RWPE1 (cell line): ENCODE data around the gene STUB1.
A peak's percentile ranks its signal among the peaks of the same experiment; 100 is the strongest.

ENCODE experiments used
- CTCF ChIA-PET: fragments of 350-600 bp; sonication (Branson Sonifier 250); formaldehyde crosslinking; extraction: SDS; loops from one replicate; lab custom pipeline; 2021; lab: Yijun Ruan, JAX
- POLR2A ChIA-PET: fragments of 400-600 bp; formaldehyde crosslinking; extraction: SDS; loops from one replicate; lab custom pipeline; 2020; ENCODE audit warnings: antibody characterized with exemption; ENCODE audit not compliant: low non-redundant PET; lab: Yijun Ruan, JAX
- DNase-seq: peaks from one replicate; pipeline ENCODE4 v3.0.0; 2012; ENCODE audit warnings: low spot score
- H3K27ac ChIP-seq: fragments of 450-650 bp; 2 replicates; pipeline ENCODE4 v1.5.1; 2017
- CTCF ChIP-seq: fragments of 450-650 bp; conservative IDR thresholded peaks from 2 replicates; pipeline ENCODE4 v1.5.1; 2017; ENCODE audit warnings: low read depth, mild to moderate bottlenecking

STUB1 gene

DNA sequence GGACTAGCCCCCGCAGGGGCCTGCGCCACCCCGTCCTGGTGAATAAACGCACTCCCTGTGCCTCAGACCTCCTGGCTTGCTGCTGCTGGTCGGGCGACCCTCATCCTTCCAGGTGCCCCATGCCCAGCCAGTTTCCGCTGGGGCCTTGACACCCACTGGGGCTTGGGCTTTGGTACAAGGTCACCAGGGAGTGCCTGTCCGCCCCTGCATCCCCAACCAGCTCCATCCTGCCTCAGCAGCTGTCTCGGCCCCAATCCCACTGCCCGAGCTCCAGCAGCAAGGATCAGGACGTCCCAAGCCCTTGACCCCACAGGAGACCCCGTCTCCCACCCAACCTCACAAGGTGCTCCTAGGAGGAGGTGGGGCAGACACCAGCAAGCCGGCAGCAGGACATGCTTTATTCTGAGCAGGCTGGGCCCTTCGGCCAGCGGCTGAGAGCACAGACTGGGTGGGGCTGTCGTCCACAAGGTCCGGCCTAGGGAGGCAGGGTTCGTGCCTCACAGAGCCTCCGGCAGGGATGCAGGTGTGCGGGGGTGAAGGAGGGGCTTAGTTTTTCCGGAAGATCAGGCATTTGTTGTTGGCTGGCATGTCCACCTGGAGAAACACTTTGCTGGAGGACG lies 46.0 kb upstream of the STUB1 start:
- no peak for DNase-seq
- no peak for TF ChIP-seq CTCF
- ChIA-PET CTCF (no interaction called here), POLR2A (no interaction called here)
- H3K27ac ChIP-seq: peak overlapping the region; percentile 93

GRCh38 chr16:634996-635395 lies 45.2 kb upstream of the STUB1 start:
- DNase-seq: no peak
- POLR2A ChIA-PET: no interaction called here
- CTCF ChIA-PET: no interaction called here

DNA sequence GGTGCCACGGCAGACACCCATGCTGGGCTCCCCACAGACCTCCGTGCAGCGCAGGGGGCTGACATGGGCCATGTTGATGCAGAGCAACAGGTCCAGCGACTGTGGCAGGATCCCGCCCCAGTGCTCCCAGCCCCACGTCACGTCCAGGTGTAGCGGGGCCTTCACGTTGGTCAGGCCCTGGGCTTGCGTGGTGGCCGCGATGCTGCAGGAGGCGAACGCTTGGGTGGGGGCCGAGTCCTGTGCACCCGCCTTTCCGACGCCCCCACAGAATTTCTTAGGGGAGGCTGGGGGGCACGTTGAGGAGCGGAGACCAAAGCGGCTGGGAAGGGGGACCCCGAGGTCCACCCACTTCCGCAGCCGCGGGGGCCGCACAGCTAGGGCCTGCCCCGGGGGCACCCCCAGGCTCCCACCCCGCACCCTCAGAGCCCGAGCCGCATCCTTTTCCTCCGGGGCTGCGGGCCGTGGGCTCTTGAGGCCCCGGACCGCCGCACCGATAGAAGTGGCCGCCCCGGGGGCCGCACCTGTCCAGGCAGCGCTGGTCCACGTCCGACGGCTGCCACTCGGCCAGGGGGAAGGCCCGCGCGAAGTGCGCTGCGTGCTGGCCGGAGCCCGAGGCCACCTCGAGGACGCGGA lies 44.5 kb upstream of the STUB1 start:
- H3K27ac ChIP-seq: peak overlapping the region; percentile 93
- ChIA-PET CTCF (interaction anchor here (2.2 kb wide), 1 partner anchor 43 kb away, joined by 11 read pairs; no protein-coding TSS in a partner anchor), POLR2A (interaction anchor here (1.0 kb wide), 2 partner anchors 14 to 43 kb away, joined by 4 read pairs; partner anchors contain the start of gene WDR90)
- TF ChIP-seq CTCF: no peak
- no peak for DNase-seq

More at GRCh38 chr16:634996-635395, 45.2 kb upstream of the STUB1 start:
- H3K27ac ChIP-seq: peak overlapping the region; percentile 93
- no peak for TF ChIP-seq CTCF

- CTCF ChIA-PET: interaction anchor here (0.6 to 2.2 kb wide), 2 partner anchors 44 to 160 kb away, joined by 3 to 11 read pairs; no protein-coding TSS in a partner anchor
- DNase-seq: peak; percentile 88
- no peak for TF ChIP-seq CTCF
- peak within 1 kb of the TSS; percentile 93 for H3K27ac ChIP-seq
- POLR2A ChIA-PET: interaction anchor here (0.6 to 1.2 kb wide), 4 partner anchors 10 to 1203 kb away, joined by 3 to 4 read pairs (median 4); partner anchors contain the start of gene WDR90
Observed at GRCh38 chr16:636206-637080, 43.8 kb upstream of the STUB1 start, which contains the start of gene METTL26. TSS of gene METTL26 (minus strand) at chr16:636305. CDS start at chr16:636290, 15 bp downstream.

- POLR2A ChIA-PET: interaction anchor here (0.6 to 1.2 kb wide), 2 partner anchors 10 to 1202 kb away, joined by 3 read pairs; no protein-coding TSS in a partner anchor
- TF ChIP-seq CTCF: no peak
- peak; percentile 99 for DNase-seq
- CTCF ChIA-PET: interaction anchor here (0.7 to 2.2 kb wide), 2 partner anchors 25 to 45 kb away, joined by 3 to 11 read pairs; no protein-coding TSS in a partner anchor
- peak overlapping the region; percentile 93 for H3K27ac ChIP-seq
Observed at GRCh38 chr16:637081-638018, 42.9 kb upstream of the STUB1 start.
